Measurements from ENCODE around the gene C10orf105. TPM values are rescaled to one million over a fixed set of nuclear protein-coding genes. Genes with fewer than 3 reads are reported as not detected.

The C10orf105 gene
- total and polyA plus RNA-seq, 5 experiments from 2014 or later: 0.10 to 0.25 (median 0.21) TPM; not detected in 2

- Mint-ChIP-seq H3K4me1 (peaks cover 60 to 99% (median 98%) of the 10 kb centered on the region in 4 donors), H3K9me3 (no peaks in the 10 kb centered on the region), H3K27ac (peak overlapping the region; percentile 88 to 100 (median 96)), H3K4me3 (peak overlapping the region; percentile 19 to 85 (median 64)), H3K36me3 (no peaks in the 10 kb centered on the region), H3K27me3 (no peaks in the 10 kb centered on the region)
- no peak for DNase-seq
- no peak for ATAC-seq
- POLR2A ChIA-PET: interaction anchor here (4.5 to 41.4 kb wide), 4 partner anchors 3 to 32 kb away, joined by 38 to 1679 read pairs (median 863); partner anchors contain the start of genes C10orf105 and VSIR
Measured at GRCh38 chr10:71734797-71735196, 15.2 kb upstream of the C10orf105 start.

GRCh38 chr10:71731791-71732190 lies 12.2 kb upstream of the C10orf105 start:
- POLR2A ChIA-PET: interaction anchor here (0.6 to 41.4 kb wide), 5 partner anchors 12 to 187 kb away, joined by 3 to 1679 read pairs (median 317); partner anchors contain the start of genes C10orf105 and VSIR
- peak overlapping the region; percentile 85 to 98 (median 96) for H3K27ac Mint-ChIP-seq
- no peaks in the 10 kb centered on the region for H3K27me3 Mint-ChIP-seq
- peaks cover 58 to 97% (median 95%) of the 10 kb centered on the region in 4 donors for H3K4me1 Mint-ChIP-seq
- peak in 1 of 2 donors; percentile 13 for ATAC-seq
- no peaks in the 10 kb centered on the region for H3K9me3 Mint-ChIP-seq
- peak overlapping the region; percentile 27 to 86 (median 66) for H3K4me3 Mint-ChIP-seq
- no peaks in the 10 kb centered on the region for H3K36me3 Mint-ChIP-seq
- DNase-seq: peak in 2 of 10 donors; percentile 37 to 52

DNA sequence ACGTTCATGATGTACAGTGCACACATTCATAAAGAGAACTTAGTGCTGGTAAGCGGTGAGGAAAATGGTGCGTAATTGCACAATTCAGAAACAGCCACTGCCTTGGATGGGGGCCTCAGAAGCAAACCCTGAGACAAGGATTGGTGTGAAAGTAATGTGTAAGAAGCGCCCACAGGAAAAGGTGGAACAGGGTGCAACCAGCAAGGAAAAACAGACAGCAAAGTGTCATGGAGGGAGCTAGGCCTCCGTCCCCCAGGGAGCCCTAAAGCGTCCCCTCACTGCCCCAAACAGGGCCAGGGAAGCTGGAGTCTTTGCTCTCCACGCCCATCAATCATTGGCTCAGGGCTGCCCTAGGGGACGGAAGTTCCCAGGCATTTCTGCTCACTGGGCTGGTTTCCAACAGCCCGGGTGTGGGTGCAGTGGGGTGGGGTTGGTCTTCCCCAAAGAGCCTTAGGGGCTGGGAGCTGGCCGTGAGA lies 9.6 kb upstream of the C10orf105 start:
- peak overlapping the region in 9 of 10 donors; percentile 22 to 78 (median 68) for H3K4me3 Mint-ChIP-seq
- H3K36me3 Mint-ChIP-seq: no peaks in the 10 kb centered on the region
- peaks cover 51 to 96% (median 93%) of the 10 kb centered on the region in 4 donors for H3K4me1 Mint-ChIP-seq
- ATAC-seq (no peak), DNase-seq (no peak)
- peak overlapping the region; percentile 95 to 99 (median 97) for H3K27ac Mint-ChIP-seq
- H3K9me3 Mint-ChIP-seq: no peaks in the 10 kb centered on the region
- POLR2A ChIA-PET: interaction anchor here (0.9 to 41.4 kb wide), 5 partner anchors 15 to 540 kb away, joined by 5 to 1679 read pairs (median 317); partner anchors contain the start of genes C10orf105 and VSIR
- no peaks in the 10 kb centered on the region for H3K27me3 Mint-ChIP-seq

GRCh38 chr10:71727738-71728737 lies 8.5 kb upstream of the C10orf105 start:
- peaks cover 44 to 95% (median 92%) of the 10 kb centered on the region in 4 donors for H3K4me1 Mint-ChIP-seq
- H3K27ac Mint-ChIP-seq: peak overlapping the region; percentile 95 to 99 (median 97)
- POLR2A ChIA-PET: interaction anchor here (0.7 to 41.4 kb wide), 7 partner anchors 15 to 541 kb away, joined by 3 to 1679 read pairs (median 21); partner anchors contain the start of genes C10orf105 and VSIR
- no peaks in the 10 kb centered on the region for H3K27me3 Mint-ChIP-seq
- DNase-seq (peak in 9 of 10 donors; percentile 52 to 92 (median 83)), ATAC-seq (peak; percentile 67 to 74)
- no peaks in the 10 kb centered on the region for H3K9me3 Mint-ChIP-seq
- H3K36me3 Mint-ChIP-seq: no peaks in the 10 kb centered on the region
- H3K4me3 Mint-ChIP-seq: peak overlapping the region; percentile 61 to 84 (median 76)

DNA sequence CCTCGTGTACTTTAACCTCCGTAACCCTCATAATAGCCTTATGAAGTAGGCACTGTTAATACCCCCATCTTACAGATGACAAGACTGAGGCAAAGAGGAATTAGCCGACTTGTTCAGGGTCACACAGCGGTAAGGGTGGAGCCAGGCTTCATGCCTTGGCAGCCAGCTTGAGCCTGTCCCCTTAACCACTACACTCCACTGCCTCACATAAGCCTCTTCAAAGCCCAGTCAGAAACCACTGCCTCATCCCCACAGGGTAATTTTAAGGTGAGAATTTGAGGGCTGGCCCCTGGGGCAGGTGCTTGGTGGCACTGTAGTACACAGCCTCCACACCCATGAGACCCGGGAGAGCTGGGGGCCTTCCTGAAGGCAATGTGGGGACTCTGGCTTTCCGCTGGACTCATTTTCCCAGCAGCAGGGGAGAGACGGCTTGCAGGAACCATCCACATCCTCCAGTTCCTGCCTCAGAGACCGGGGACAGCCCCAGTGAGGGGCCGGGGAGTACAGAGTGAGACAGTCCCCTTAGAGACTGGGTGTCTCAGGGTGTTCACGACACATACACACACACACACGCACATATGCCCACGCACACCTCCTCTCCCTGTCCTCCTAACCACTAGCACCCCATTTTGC lies 7.6 kb upstream of the C10orf105 start:
- POLR2A ChIA-PET: interaction anchor here (0.7 to 41.4 kb wide), 6 partner anchors 14 to 381 kb away, joined by 3 to 1679 read pairs (median 169); partner anchors contain the start of genes C10orf105 and VSIR
- Mint-ChIP-seq H3K27me3 (no peaks in the 10 kb centered on the region), H3K27ac (peak overlapping the region; percentile 95 to 99 (median 97)), H3K4me3 (peak overlapping the region; percentile 61 to 84 (median 76)), H3K4me1 (peaks cover 41 to 95% (median 92%) of the 10 kb centered on the region in 4 donors), H3K36me3 (no peaks in the 10 kb centered on the region), H3K9me3 (no peaks in the 10 kb centered on the region)
- peak; percentile 66 to 79 for ATAC-seq
- peak; percentile 36 to 86 (median 73) for DNase-seq

DNA sequence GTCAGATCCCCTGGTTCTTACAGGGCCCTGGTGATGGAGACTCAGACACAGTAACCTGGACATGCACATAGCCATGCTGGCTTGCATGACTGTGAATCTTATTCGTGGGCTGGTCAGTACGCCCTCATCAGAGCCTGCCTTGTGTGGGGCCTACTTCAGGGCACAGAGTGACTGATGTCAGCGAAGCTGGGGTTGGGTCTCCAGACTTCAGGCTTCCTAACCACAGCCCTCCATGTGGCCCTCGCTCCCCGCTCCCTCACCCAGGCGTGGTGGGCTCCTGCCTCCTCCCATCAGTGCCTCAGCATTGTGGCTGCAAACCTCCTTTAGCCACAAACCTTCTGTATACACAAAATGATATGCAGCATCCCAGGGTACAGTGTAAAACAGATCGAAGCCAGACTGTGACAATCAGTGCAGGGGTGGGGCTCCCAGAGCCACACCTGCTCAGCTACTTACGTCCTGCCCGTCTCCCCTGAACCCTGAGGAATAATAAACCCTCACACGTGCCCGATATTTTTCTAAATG lies 7.1 kb upstream of the C10orf105 start:
- H3K27ac Mint-ChIP-seq: peak overlapping the region; percentile 95 to 99 (median 97)
- POLR2A ChIA-PET: interaction anchor here (1.3 to 41.4 kb wide), 5 partner anchors 14 to 55 kb away, joined by 3 to 1679 read pairs (median 317); partner anchors contain the start of genes C10orf105 and VSIR
- peak; percentile 24 to 29 for ATAC-seq
- DNase-seq: peak in 3 of 10 donors; percentile 20 to 54 (median 33)
- no peaks in the 10 kb centered on the region for H3K36me3 Mint-ChIP-seq
- peak overlapping the region; percentile 61 to 84 (median 76) for H3K4me3 Mint-ChIP-seq
- no peaks in the 10 kb centered on the region for H3K9me3 Mint-ChIP-seq
- no peaks in the 10 kb centered on the region for H3K27me3 Mint-ChIP-seq
- peaks cover 39 to 94% (median 92%) of the 10 kb centered on the region in 4 donors for H3K4me1 Mint-ChIP-seq

DNA sequence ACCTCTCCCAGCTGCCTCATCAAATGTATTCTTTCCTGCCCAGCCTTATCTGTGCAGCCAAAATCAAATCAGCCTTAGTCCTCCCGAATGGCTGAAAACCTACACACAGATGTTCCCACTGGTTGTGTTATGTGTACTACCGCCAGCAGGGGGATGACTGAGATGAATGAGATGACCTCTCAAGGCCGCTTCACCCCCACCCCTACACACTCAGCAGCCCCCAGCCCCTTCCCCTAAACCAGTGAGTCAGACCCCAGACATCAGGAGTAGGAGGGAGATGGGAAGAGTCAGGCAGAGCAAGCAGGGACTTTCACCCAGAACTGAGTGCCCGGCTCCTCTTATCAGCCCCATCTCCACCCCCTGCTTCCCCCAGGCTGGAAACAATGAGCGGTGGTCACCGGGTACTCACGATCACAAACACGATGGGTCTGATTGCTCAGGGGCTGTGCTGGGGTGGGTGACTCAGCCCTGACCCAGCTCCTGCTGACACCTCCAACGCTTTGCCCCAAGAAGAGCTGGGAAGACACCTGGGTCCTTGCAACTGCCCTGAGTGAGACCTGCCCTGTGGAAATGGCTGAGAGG lies 6.5 kb upstream of the C10orf105 start:
- H3K4me1 Mint-ChIP-seq: peaks cover 42 to 93% (median 92%) of the 10 kb centered on the region in 4 donors
- peak in 1 of 2 donors; percentile 2 for ATAC-seq
- peak in 2 of 10 donors; percentile 28 to 36 for DNase-seq
- H3K9me3 Mint-ChIP-seq: no peaks in the 10 kb centered on the region
- H3K36me3 Mint-ChIP-seq: no peaks in the 10 kb centered on the region
- H3K27me3 Mint-ChIP-seq: no peaks in the 10 kb centered on the region
- POLR2A ChIA-PET: interaction anchor here (3.6 to 41.4 kb wide), 4 partner anchors 13 to 40 kb away, joined by 21 to 1679 read pairs (median 590); partner anchors contain the start of genes C10orf105 and VSIR
- peak overlapping the region; percentile 95 to 99 (median 97) for H3K27ac Mint-ChIP-seq
- H3K4me3 Mint-ChIP-seq: peak overlapping the region in 9 of 10 donors; percentile 66 to 84 (median 75)

DNA sequence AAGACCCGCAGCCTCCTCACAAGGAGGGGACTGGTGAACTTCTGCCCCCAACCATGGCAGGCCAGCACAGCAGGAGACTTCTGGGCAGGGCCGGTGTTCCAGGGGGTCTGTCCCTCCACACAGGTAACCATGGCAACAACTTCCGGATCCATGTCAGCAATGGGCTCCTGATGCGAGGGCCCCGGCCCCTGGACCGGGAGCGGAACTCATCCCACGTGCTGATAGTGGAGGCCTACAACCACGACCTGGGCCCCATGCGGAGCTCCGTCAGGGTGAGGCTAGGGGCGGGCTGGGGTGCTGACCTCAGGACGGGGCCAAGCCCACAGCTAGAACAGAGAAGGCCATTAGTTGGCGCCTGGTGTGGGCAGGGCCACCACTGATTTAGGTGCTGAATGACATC lies 5.7 kb upstream of the C10orf105 start:
- Mint-ChIP-seq H3K27ac (peak overlapping the region in 7 of 10 donors; percentile 59 to 99 (median 96)), H3K9me3 (no peaks in the 10 kb centered on the region), H3K36me3 (no peaks in the 10 kb centered on the region), H3K4me3 (peak overlapping the region in 2 of 10 donors; percentile 76 to 84), H3K4me1 (peaks cover 44 to 95% (median 91%) of the 10 kb centered on the region in 4 donors), H3K27me3 (no peaks in the 10 kb centered on the region)
- DNase-seq: no peak
- POLR2A ChIA-PET: interaction anchor here (13.5 to 41.4 kb wide), 3 partner anchors 12 to 41 kb away, joined by 317 to 1679 read pairs (median 863); partner anchors contain the start of genes C10orf105 and VSIR
- no peak for ATAC-seq

DNA sequence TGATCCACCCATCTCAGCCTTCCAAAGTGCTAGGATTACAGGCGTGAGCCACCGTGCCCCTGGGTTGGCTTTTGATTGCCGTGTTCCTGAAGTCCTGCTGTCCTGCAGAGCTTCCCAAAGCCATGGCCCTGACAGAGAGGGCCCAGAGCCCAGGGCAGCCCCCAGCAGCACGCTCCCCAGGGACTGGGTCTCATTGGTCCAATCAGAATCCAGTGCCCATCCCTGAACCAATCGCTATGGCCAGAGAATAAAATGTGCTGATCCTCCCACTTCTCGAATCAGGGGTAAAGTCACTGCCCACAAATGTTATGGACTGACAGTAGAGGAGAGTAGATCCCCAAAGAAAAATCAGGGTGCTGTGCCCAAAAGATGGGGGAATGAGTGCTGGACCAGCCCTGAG lies 5.0 kb upstream of the C10orf105 start:
- Mint-ChIP-seq H3K9me3 (no peaks in the 10 kb centered on the region), H3K4me3 (peak overlapping the region in 3 of 10 donors; percentile 15 to 60 (median 26)), H3K4me1 (peaks cover 44 to 91% (median 89%) of the 10 kb centered on the region in 4 donors), H3K36me3 (no peaks in the 10 kb centered on the region), H3K27ac (peak overlapping the region in 7 of 10 donors; percentile 33 to 96 (median 48)), H3K27me3 (no peaks in the 10 kb centered on the region)
- ATAC-seq (no peak), DNase-seq (no peak)
- POLR2A ChIA-PET: interaction anchor here (1.1 to 41.4 kb wide), 4 partner anchors 8 to 42 kb away, joined by 6 to 1679 read pairs (median 590); partner anchors contain the start of genes C10orf105 and VSIR

DNA sequence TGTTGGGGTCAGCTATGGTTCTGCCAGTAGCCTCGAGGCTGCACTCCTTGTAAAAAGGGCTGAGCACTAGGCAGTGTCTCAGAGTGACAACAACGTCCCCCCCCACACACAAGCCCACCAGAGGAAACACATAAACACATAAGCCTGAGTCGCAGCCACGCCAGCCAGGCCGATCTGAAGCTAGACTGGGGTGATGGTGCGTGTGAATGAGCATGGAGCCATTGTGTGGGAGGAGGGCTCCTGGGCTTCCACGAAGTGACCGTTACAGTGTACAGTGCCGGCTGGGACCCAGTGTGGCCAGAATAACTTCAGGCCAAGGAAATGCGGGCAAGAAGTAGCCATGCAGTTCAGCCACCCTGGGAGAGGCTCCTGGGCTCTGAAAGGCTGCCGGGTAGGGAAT lies 3.7 kb upstream of the C10orf105 start:
- Mint-ChIP-seq H3K4me1 (peaks cover 36 to 86% (median 77%) of the 10 kb centered on the region in 4 donors), H3K27ac (peak overlapping the region in 7 of 10 donors; percentile 20 to 75 (median 64)), H3K36me3 (no peaks in the 10 kb centered on the region), H3K9me3 (no peaks in the 10 kb centered on the region), H3K27me3 (no peaks in the 10 kb centered on the region), H3K4me3 (peak overlapping the region in 2 of 10 donors; percentile 15 to 60)
- POLR2A ChIA-PET: interaction anchor here (1.1 to 41.4 kb wide), 4 partner anchors 9 to 43 kb away, joined by 6 to 1679 read pairs (median 590); partner anchors contain the start of genes C10orf105 and VSIR
- ATAC-seq: no peak
- DNase-seq: no peak

DNA sequence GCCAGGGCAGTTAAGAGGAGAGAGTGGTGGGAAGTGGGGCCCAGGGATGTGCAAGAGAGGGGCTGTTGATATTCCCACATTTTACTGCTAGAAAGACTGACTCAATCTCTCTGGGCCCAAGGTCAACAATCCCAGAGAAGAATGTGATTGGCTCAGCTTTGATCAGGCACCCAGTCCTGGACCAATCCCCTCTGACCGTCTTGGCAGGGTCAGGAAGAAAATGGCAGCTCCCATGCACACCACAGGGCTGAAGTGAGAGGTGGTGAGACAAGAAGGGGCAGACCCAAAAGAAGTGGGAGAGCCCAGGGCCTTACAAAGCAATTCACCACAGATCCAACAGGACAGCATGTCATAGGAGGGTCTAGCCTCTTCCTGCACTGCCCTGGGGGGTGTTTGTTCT lies 3.3 kb upstream of the C10orf105 start:
- Mint-ChIP-seq H3K4me1 (peaks cover 35 to 84% (median 73%) of the 10 kb centered on the region in 4 donors), H3K4me3 (peak overlapping the region in 3 of 10 donors; percentile 15 to 38 (median 37)), H3K36me3 (no peaks in the 10 kb centered on the region), H3K27ac (peak overlapping the region in 6 of 10 donors; percentile 38 to 91 (median 69)), H3K9me3 (no peaks in the 10 kb centered on the region), H3K27me3 (no peaks in the 10 kb centered on the region)
- POLR2A ChIA-PET: interaction anchor here (13.5 to 41.4 kb wide), 3 partner anchors 10 to 44 kb away, joined by 317 to 1679 read pairs (median 863); partner anchors contain the start of genes C10orf105 and VSIR
- ATAC-seq: no peak
- no peak for DNase-seq
